Skin epidermis (tissue), 12 donors: ENCODE data around the gene GRK7.
A peak's percentile ranks its signal among the peaks of the same experiment; 100 is the strongest.
"Not testable (repeated sequence)": the region's sequence is repeated elsewhere in the genome, so short reads cannot be mapped to it uniquely, and the experiment has no call there.

Experiments used
- H3K27ac ChIP-seq, 21 experiments: fragments of 200-600 bp; sonication (generic) in 11 of 21; one replicate each; pipeline ENCODE4 v1.5.0; 2020; ENCODE audit warnings: mild to moderate bottlenecking in 3 of 21, inconsistent platforms in 2 of 21, moderate library complexity in 2 of 21
- H3K4me3 ChIP-seq, 7 experiments: fragments of 200-600 bp; sonication (generic) in 2 of 7; one replicate each; pipeline ENCODE4 v1.5.0; 2020; ENCODE audit warnings: inconsistent platforms in 2 of 7, mild to moderate bottlenecking in 2 of 7, moderate library complexity in 1 of 7

GRK7 gene

DNA sequence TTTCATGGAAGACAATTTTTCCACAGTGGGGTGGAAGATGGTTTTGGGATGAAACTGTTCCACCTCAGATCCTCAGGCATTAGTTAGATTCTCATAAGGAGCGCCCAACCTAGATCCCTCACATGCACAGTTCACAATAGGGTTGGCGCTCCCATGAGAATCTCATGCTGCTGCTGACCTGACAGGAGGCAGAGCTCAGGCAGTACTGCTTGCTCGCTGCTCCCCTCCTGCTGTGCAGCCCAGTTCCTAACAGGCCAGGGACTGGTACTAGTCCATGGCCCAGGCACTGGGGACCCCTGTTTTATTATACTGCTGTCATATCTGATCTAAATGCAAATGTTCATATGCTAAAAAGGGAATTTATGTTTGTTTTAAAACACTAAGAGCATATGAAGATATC lies 9.8 kb upstream of the GRK7 start:
- Histone ChIP-seq H3K4me3 (no peak overlapping the region), H3K27ac (no peak overlapping the region)

DNA sequence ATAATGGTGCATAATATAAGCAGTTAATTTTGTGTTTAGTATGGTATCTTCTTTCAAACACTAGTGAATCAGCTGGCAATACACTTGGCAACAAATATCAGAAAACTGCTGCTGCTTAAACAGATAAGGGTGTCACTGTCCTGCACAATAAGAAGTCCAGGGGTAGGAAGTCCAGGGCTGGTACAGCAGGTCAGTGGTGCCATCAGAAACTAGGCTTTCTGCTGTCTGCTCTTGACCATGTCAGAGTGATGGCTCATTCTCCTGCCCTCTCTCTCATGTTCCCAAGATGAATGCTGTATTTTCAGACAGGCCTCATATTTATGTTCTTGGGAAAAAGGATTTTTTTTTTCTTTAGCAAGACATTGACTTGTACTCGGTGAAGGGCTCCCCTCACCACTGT lies 9.2 kb upstream of the GRK7 start:
- no peak overlapping the region for H3K27ac ChIP-seq
- H3K4me3 ChIP-seq, result no peak overlapping the region

DNA sequence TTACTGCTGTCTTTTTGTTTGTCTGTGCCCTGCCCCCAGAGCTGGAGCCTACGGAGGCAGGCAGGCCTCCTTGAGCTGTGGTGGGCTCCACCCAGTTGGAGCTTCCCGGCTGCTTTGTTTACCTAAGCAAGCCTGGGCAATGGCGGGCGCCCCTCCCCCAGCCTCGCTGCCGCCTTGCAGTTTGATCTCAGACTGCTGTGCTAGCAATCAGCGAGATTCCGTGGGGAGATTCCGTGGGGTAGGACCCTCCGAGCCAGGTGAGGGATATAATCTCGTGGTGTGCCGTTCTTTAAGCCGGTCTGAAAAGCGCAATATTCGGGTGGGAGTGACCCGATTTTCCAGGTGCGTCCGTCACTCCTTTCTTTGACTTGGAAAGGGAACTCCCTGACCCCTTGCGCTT lies 656 bp upstream of the GRK7 start:
- not testable (repeated sequence) for H3K4me3 ChIP-seq
- H3K27ac ChIP-seq, result peak overlapping the region in 1 of 21 experiments; percentile 25

DNA sequence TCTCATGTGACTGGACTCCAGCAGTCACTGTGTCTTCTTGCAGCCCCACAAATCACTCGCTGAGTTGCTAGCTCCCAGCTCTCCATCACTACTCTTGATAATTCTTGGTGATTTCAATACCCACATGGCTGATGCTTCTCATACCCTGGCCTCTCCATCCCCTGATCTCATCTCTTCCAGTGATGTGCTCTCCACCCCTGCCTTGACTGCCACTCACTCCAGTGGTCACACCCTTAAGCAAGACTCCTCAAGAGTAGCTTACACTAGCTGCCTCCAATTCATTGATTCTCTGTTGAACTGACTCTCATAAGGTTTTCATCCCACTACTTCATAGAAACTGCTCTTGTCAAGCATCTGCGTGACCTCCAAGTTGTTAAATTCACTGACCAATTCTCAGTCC lies 837 bp downstream of the GRK7 start:
- H3K4me3 ChIP-seq, result no peak overlapping the region
- H3K27ac ChIP-seq, result no peak overlapping the region

DNA sequence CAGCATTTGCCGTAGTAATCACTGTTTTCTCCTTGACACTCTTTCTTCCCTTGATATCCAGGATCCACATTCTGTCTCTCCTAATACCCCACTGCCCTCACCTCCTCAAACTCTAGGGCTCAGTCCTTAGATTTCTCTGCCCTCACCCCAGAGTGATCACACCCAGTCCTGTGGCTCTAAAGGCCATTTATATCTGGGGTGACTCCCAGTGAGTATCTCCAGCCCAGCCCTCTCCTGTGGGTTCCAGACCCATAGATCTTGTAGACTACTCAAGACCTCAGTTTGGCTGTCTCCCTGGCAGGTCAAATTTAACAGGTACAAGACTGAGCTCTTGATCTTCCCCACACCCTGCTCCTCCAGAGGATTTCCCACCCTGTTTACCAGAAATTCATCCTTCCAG lies 1.3 kb downstream of the GRK7 start:
- Histone ChIP-seq H3K4me3 (no peak overlapping the region), H3K27ac (no peak overlapping the region)

DNA sequence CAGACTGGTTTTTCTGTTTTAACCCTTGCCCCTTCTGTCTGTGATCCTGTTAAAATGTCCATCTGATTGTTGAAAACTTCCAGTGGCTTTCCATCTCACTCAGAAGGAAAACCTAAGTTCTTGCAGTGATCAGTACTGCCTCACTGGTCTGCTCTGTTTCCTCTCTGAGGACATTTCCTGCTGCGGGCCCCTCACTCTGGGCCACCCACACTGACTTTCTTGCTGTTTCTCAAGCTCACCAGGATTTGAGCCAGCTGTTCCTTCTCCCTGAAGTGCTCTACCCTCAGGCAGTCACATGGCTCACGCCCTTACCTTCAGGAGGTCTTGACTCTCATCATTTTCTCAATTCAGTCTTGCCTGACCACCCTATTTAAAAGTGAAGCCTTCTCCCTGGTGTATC lies 1.8 kb downstream of the GRK7 start:
- H3K27ac ChIP-seq, result no peak overlapping the region
- no peak overlapping the region for H3K4me3 ChIP-seq

DNA sequence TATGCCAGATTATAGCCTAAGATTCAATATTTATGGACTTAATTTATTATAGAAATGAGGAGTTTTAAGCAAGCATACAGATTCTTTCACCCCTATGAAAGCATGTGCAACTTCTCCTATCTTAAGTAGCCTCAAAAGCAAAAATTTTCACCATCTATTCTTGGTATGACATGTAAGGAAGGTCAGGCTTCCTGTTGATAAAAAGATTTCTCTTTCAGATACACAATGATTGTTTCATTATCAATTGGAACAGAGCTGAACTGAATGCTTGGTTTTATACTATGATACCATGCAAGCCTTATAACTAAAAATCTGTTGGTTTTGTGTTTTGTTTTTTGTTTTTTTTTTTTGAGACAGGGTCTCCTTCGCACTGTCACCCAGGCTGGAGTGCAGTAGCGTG lies 3.9 kb downstream of the GRK7 start:
- H3K4me3 ChIP-seq, result no peak overlapping the region
- no peak overlapping the region for H3K27ac ChIP-seq

DNA sequence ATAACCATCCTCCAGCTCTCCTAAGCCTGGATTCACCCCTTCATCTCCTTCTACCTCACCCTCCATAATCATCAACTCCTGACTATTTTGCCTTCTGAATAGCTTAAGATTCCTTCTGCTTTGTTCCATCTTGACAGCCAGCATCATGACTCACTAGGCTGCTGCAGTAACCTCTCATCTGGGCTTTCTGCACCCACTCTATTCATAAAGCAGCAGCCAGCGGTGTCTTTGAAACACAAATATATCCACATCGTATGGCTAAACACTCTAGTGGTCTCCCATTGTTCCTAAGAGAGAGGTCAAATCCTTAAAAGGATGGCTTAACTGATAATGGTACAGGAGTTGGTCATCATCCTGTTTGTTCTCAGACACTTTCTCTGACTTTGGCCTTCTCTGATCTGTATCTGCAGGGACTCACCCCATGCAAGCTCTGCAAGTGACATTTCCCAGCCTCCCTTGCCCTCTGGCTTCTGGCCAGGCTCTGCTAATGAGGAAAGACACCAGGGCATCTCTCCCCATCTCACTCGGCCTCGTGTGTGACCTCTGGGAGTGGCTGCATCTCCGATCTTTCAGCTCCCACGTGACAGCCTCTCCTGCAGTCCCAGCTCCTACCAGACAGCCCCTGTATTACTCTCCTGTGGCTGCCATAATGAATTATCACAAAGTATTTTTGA lies 6.2 kb downstream of the GRK7 start:
- Histone ChIP-seq H3K27ac (no peak overlapping the region), H3K4me3 (no peak overlapping the region)

DNA sequence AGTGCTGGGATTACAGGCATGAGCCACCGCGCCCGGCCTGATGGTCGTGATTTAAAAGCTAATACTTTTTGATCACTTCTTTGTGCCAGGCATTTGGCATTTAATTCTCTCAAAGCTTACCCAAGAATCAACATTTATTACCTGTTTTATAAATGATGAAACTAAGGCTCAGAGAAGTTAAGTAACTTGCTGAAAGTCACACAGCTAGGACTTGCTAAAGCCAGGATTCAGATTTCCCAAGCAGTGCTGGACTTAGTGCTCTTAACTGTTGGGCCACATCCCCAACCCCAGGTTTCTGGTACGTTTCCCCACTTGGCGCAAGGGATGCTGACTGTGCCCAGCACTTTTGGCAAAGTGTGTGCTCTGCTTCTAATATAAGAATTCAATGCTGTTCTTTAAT lies 10.5 kb downstream of the GRK7 start:
- H3K4me3 ChIP-seq, result no peak overlapping the region
- H3K27ac ChIP-seq, result no peak overlapping the region

DNA sequence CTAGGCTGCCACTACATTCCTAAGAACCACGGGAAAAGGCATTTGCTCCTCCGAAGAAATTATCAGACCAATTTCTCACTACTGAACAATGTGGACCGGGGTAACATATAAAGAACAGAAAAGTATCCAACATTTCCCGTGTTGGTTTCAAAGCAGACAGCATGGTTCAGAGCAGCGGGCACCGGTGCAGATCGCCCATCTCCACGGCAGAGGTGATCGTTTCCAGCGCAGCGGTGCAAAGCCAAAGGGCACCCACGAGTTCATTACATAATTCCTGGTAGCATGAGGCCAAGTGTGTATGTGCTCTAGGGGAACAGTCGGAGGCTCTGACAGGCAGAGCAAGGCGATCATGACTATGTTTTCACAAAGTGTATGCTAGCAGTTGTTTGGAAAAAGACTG lies 13.2 kb downstream of the GRK7 start:
- no peak overlapping the region for H3K27ac ChIP-seq
- no peak overlapping the region for H3K4me3 ChIP-seq

DNA sequence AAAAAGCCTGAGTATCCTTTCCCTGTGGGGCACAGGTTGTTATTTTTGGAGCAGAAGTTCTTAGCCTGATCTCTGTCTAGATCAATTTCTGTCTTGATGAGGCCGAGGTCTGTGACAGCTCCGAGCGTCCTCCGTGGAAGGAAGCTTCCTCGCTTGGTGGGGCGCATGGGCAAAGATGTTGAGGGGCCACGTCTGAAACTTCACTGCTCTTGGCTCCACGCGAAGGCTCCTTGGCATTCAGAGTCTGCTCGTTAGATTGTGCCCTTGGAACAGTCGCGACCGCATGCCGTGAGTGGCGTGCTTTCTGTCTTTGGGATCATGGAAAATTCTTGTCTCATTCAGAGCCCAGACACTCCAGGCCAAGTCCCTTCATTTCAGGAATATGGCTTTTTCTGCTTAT lies 13.7 kb downstream of the GRK7 start:
- Histone ChIP-seq H3K4me3 (no peak overlapping the region), H3K27ac (no peak overlapping the region)

DNA sequence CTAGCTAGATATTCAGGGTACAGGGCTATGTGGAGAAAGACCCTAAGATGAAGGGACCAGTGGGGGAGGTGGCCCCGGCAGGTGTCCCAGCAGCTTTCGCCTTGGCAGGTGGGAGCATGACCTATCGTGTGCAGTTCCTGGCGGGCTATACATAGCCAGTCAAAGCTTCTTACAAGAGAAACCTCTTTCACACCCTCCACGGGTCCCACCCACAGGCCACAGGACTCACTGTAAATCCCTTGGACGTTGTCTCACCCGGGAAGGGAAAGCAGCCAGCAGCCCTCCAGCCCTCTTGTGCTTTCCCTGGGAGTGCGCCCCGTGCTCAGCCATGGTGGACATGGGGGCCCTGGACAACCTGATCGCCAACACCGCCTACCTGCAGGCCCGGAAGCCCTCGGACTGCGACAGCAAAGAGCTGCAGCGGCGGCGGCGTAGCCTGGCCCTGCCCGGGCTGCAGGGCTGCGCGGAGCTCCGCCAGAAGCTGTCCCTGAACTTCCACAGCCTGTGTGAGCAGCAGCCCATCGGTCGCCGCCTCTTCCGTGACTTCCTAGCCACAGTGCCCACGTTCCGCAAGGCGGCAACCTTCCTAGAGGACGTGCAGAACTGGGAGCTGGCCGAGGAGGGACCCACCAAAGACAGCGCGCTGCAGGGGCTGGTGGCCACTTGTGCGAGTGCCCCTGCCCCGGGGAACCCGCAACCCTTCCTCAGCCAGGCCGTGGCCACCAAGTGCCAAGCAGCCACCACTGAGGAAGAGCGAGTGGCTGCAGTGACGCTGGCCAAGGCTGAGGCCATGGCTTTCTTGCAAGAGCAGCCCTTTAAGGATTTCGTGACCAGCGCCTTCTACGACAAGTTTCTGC lies 15.0 kb downstream of the GRK7 start:
- Histone ChIP-seq H3K4me3 (no peak overlapping the region), H3K27ac (no peak overlapping the region)

DNA sequence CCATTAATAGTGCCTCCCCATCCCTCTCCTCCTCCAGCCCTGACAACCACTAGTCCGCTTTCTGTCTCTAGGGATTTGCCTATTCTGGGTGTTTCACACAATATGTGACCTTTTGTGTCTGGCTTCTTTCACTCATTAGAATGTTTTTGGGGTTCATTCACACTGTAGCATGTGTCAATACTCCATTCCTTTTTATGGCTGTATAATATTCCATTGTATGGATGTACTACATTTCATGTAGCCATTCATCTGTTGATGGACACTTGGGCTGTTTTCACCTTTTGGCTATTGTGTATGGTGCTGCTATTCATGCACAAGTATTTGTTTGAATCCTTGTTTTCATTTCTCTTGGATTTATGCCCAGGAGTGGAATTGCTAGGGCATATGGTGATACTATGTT lies 16.5 kb downstream of the GRK7 start:
- Histone ChIP-seq H3K27ac (no peak overlapping the region), H3K4me3 (no peak overlapping the region)

DNA sequence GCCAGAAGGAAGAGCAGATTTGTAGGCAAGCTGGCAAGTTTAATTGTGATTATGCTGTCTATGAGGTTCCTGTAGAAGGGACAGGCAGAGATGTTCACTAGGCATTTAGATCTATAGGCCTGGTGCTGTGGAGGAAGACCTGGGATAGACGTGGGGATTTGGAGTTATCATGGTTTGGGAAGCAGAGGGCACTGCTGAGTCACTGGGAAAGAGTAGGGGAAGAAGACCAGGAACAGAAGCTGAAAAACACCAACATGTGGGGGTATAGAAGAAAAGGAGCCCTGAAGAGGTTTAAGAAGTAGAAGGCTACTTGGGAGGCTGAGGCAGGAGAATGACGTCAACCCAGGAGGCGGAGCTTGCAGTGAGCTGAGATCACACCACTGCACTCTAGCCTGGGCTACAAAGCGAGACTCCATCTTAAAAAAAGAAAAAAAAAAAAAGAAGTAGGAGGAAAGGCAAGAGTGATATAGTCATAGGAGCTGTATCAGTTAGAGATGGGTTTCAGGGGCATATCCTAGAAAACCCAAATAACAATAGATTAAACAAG lies 19.3 kb downstream of the GRK7 start:
- no peak overlapping the region for H3K27ac ChIP-seq
- no peak overlapping the region for H3K4me3 ChIP-seq

DNA sequence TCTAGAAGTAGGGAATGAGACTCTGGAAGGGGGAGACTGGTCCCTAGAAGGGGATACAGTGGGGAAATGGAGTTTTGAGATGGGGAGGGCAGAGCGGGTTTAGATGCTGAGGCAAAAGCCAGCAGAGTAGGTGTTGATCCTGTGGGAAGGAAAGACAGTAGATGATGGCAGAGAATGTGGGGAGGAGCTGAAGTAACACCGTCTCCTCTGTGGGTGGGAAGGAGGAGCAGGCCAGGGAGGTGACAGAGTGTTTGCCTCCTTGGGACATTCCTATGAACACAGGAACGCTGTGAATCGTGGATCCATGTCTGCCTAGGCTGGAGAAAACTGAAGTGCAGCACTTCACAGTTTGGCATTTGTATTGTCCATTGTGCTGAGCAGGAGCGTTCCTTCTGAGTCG lies 20.4 kb downstream of the GRK7 start:
- no peak overlapping the region for H3K27ac ChIP-seq

DNA sequence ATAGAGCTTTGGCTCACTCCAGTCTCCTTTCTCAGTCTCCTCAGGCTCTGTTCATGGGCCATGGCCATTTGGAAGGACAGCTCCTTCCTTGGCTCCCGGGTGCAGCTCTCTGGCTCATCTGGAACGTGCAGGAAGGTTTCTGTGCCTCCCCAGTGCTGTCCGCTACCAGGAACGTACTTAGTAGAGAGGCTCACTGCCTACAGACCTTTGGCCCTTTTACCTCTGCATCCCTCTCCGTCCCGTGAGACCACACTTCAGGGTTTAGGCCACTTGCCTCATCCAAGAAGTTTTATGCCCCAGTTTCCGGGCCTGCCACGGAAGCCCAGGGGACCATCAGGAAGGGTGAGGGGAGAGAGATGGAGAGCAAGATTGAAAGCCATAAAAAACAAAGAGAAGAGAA lies 20.9 kb downstream of the GRK7 start:
- Histone ChIP-seq H3K4me3 (no peak overlapping the region), H3K27ac (no peak overlapping the region)

More for the DNA sequence above, 20.4 kb downstream of the GRK7 start:
- H3K4me3 ChIP-seq, result no peak overlapping the region

DNA sequence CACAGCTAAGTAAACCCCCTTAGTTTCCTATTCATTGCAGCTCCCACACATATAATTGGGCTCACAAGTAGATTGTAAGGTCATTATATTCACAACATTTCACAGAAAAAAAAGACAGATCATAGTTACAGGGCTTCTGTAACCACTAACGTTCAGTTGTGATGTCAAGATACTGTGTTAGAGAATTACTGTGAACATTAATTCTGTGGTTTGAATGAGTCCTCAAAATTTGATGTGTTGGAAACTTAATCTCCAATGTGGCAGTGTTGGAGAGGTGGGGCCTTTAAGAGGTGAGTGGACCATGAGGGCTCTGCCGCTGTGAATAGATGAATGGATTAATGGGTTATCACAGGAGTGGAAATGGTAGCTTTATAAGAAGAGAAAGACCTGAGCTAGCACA lies 21.3 kb downstream of the GRK7 start:
- Histone ChIP-seq H3K27ac (no peak overlapping the region), H3K4me3 (no peak overlapping the region)

DNA sequence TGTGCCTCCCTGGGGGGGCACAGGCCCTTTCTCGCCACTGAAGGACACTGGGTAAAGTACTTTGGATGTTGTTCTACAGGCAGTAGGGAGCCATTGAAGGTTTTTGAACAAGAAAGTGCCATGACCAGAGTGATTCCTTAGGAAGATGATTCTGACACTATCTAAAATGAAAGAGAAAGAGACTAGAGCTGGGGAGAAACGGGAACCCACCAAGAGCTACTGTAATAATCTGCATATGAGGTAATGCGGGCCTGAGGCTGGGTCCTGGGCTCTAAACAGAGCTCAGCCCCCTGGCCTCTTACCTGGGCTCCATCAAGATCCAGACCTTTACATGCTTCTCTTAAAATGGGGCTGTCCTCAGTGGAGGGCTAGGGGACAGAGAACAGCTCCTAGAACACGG lies 24.9 kb downstream of the GRK7 start:
- no peak overlapping the region for H3K27ac ChIP-seq
- H3K4me3 ChIP-seq, result no peak overlapping the region

DNA sequence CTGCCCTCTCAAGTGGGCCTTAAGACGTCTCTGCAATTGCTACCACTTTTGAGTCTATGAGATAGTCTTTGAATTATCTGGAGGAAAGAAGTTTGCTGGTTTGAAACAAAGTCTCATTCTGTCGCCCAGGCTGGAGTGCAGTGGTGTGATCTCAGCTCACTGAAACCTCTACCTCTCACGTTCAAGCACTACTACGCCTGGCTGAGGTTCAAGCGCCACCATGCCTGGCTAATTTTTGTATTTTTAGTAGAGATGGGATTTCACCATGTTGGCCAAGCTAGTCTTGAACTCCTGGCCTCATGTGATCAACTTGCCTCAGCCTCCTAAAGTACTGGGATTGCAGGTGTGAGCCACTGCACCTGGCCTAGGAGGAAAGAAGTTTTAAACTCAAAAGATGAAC lies 25.5 kb downstream of the GRK7 start:
- not testable (repeated sequence) for H3K27ac ChIP-seq, H3K4me3 ChIP-seq

DNA sequence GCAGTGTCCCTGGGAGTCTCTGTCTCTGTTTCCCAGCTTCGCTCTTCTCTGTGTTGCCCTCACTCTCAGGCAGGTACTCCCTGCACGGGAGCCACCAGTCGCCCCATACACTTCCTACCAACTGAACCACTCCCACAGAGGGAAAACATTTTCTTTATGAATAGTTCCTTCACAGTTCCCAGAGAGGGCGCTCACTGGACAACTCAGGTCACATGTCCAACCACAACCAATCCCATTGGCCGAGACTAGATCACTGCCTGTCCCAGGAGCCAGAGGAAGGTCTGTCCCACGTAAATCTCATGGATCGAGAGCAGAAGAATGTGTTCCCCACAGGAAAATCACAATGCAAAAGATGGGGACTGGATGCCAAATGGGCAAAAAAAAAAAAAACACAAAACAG lies 26.1 kb downstream of the GRK7 start:
- H3K4me3 ChIP-seq, result no peak overlapping the region
- H3K27ac ChIP-seq, result no peak overlapping the region

DNA sequence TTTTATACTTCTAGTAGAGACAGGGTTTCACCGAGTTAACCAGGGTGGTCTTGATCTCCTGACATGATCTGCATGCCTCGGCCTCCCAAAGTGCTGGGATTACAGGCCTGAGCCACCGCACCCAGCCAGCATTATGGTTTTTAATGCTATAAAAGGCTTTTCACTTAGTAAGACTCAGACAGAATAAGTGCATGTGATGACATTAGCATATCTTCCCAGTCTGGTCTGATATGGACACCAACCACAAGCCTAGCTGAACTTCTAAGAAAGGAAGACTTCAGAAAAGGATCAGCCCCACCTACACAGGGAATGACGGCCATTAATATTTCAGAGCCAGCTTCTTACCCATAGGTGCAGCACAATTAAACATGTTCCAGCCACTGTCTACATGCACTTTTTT lies 27.0 kb downstream of the GRK7 start:
- no peak overlapping the region for H3K4me3 ChIP-seq
- H3K27ac ChIP-seq, result no peak overlapping the region
